Endothelial cell of umbilical vein (primary cell): ENCODE measurements around the gene MYPN. TPM values are rescaled to one million over a fixed set of nuclear protein-coding genes. Genes with fewer than 3 reads are reported as not detected.

Experiments
- BruUV-seq: library from RNA; stranded (reverse); fragments of 400-500 nt; replicated peaks from 2 replicates; lab custom pipeline; 2021; lab: Mats Ljungman, UMichigan
- CTCF ChIA-PET: fragments of 300-600, 350-600 bp; sonication (Branson Sonifier 250); formaldehyde crosslinking; loops from one replicate; lab custom pipeline; 2021; ENCODE audit warnings: antibody characterized with exemption, inconsistent platforms; lab: Charles Lee
- POLR2A ChIA-PET: fragments of 300-600, 350-600 bp; sonication (Branson Sonifier 250); formaldehyde crosslinking; loops from one replicate; lab custom pipeline; 2021; ENCODE audit warnings: antibody characterized with exemption, inconsistent platforms; lab: Charles Lee
- DNase-seq: peaks from one replicate; pipeline ENCODE4 v3.0.0-alpha.2; 2011; ENCODE audit warnings: low read depth, low spot score
- FAIRE-seq: peaks from 2 replicates; lab custom pipeline; 2011; peaks lifted over from hg19 to GRCh38; lab: Jason Lieb, UNC
- H2AFZ ChIP-seq: 2 replicates; pipeline ENCODE4 v1.6.0; 2012; ENCODE audit warnings: low read depth, low read length, control low read depth, inconsistent platforms
- H3K27ac ChIP-seq: 2 replicates; pipeline ENCODE4 v1.5.1; 2011; ENCODE audit warnings: low read depth, mild to moderate bottlenecking, control low read depth, low read length, moderate library complexity; ENCODE audit not compliant: insufficient read depth
- H3K27me3 ChIP-seq, 2 experiments: 2 replicates each; pipeline versions ENCODE4 v1.6.0 to v1.6.1; 2011; ENCODE audit warnings: low read length in 2 of 2, mixed read lengths in 1 of 2; ENCODE audit not compliant: control insufficient read depth in 2 of 2, insufficient read depth in 2 of 2
- H3K36me3 ChIP-seq, 2 experiments: 2 replicates in 1 of 2; 3 replicates in 1 of 2; pipeline ENCODE4 v1.5.1; 2011; ENCODE audit warnings: low read length in 2 of 2, mild to moderate bottlenecking in 1 of 2, moderate library complexity in 1 of 2; ENCODE audit not compliant: control insufficient read depth in 2 of 2, insufficient read depth in 2 of 2; ENCODE audit errors: extremely low read depth in 1 of 2
- H3K4me1 ChIP-seq: 3 replicates; pipeline ENCODE4 v1.5.1; 2011; ENCODE audit warnings: mild to moderate bottlenecking, low read length; ENCODE audit not compliant: control insufficient read depth, insufficient read depth; ENCODE audit errors: extremely low read depth
- H3K4me2 ChIP-seq: 2 replicates; pipeline ENCODE4 v1.6.1; 2011; ENCODE audit warnings: low read length, control low read depth, mixed read lengths; ENCODE audit not compliant: insufficient read depth
- H3K4me3 ChIP-seq, 3 experiments: fragments of 200-600 bp in 1 of 3; sonication (generic), shearing (Covaris generic) in 1 of 3; replicated peaks in 1 of 3; 2 replicates each; pipeline ENCODE4 v1.5.1; 2011 to 2016; ENCODE audit warnings: control low read depth in 3 of 3, low read length in 3 of 3, mild to moderate bottlenecking in 2 of 3, inconsistent platforms in 1 of 3, low read depth in 1 of 3, moderate library complexity in 1 of 3; ENCODE audit not compliant: insufficient read depth in 1 of 3
- H3K79me2 ChIP-seq: 2 replicates; pipeline ENCODE4 v1.6.0; 2012; ENCODE audit warnings: low read length, inconsistent platforms; ENCODE audit not compliant: control insufficient read depth, insufficient read depth
- H3K9ac ChIP-seq: replicated peaks from 2 replicates; pipeline ENCODE3; 2011; ENCODE audit warnings: low read length, control low read depth; ENCODE audit not compliant: insufficient read depth; ENCODE audit errors: extremely low read depth
- H3K9me1 ChIP-seq: replicated peaks from 3 replicates; pipeline ENCODE4 v1.6.0; 2011; ENCODE audit warnings: mild to moderate bottlenecking, low read length; ENCODE audit not compliant: control insufficient read depth, insufficient read depth; ENCODE audit errors: extremely low read depth
- H3K9me3 ChIP-seq: replicated peaks from 2 replicates; pipeline ENCODE4 v1.5.1; 2012; ENCODE audit warnings: low read length, inconsistent platforms; ENCODE audit not compliant: control insufficient read depth, insufficient read depth
- H4K20me1 ChIP-seq: replicated peaks from 2 replicates; pipeline ENCODE3; 2011; ENCODE audit warnings: mild to moderate bottlenecking, low read length; ENCODE audit not compliant: control insufficient read depth, insufficient read depth; ENCODE audit errors: extremely low read depth
- EZH2 ChIP-seq: IDR thresholded peaks from 2 replicates; pipeline ENCODE4 v1.6.1; 2012; ENCODE audit warnings: borderline replicate concordance, low read depth, mild to moderate bottlenecking, moderate library complexity, low read length, inconsistent platforms; ENCODE audit not compliant: severe bottlenecking
- FOS ChIP-seq: IDR thresholded peaks from 2 replicates; pipeline ENCODE4 v1.6.1; 2011; ENCODE audit warnings: mild to moderate bottlenecking, low read length, moderate library complexity, borderline replicate concordance; ENCODE audit not compliant: insufficient read depth
- GATA2 ChIP-seq: IDR thresholded peaks from 2 replicates; pipeline ENCODE4 v1.7.0; 2011; ENCODE audit warnings: low read depth, mild to moderate bottlenecking, moderate library complexity, mixed read lengths, low read length; ENCODE audit not compliant: insufficient read length, insufficient read depth
- JUN ChIP-seq: IDR thresholded peaks from 2 replicates; pipeline ENCODE4 v1.6.1; 2011; ENCODE audit warnings: borderline replicate concordance, low read depth; ENCODE audit not compliant: insufficient read length, insufficient read depth
- MAX ChIP-seq: IDR thresholded peaks from 2 replicates; pipeline ENCODE4 v1.6.1; 2011; ENCODE audit not compliant: insufficient read depth, insufficient read length
- MYC ChIP-seq: IDR thresholded peaks from one replicate; pipeline ENCODE4 v1.6.1; 2011; ENCODE audit warnings: mild to moderate bottlenecking, low read depth, low read length
- POLR2A ChIP-seq: IDR thresholded peaks from 2 replicates; pipeline ENCODE4 v1.6.1; 2012; ENCODE audit warnings: low read depth, mild to moderate bottlenecking, control low read depth, low read length
- POLR2AphosphoS5 ChIP-seq: IDR thresholded peaks from 2 replicates; pipeline ENCODE4 v1.6.1; 2012; ENCODE audit warnings: low read depth, mild to moderate bottlenecking, control low read depth, low read length, moderate library complexity; ENCODE audit not compliant: insufficient read depth
- dilution Hi-C: fragments of 300-500 bp; cut with MboI; formaldehyde crosslinking; loops from one replicate; pipeline ENCODE4 v1.15.0; 2019; ENCODE audit warnings: low sequenced_read_pairs; ENCODE audit not compliant: extremely low pct_ligation_motif_present
- intact Hi-C: fragments of 100-400 bp; cut with micrococcal nuclease; formaldehyde crosslinking; loops from one replicate; pipeline ENCODE4 v1.10.0; 2022
- polyA plus RNA-seq, 4 experiments: library from polyadenylated mRNA; depleted of rRNA in 3 of 4; stranded (reverse) in 3 of 4; unstranded in 1 of 4; fragments of >200 nt; gene quantifications; 2 replicates each; pipeline versions ENCODE4 v1.2.1 to v1.2.3, GENCODE V29; 2011 to 2012; ENCODE audit warnings: missing spikeins in 1 of 4
- total RNA-seq: library from RNA; stranded (reverse); gene quantifications from 2 replicates; pipeline ENCODE4 v1.2.3, GENCODE V29; 2021
- TF ChIP-seq, protein P1 (sequence below), 2 donors: IDR thresholded peaks; 1 replicate in 1 of 2; 2 replicates in 1 of 2; pipeline ENCODE4 v1.5.1; 2011; ENCODE audit warnings: low read length in 2 of 2, mild to moderate bottlenecking in 2 of 2, moderate library complexity in 2 of 2, control low read depth in 1 of 2, inconsistent platforms in 1 of 2, low read depth in 1 of 2; ENCODE audit not compliant: insufficient read depth in 1 of 2; ENCODE audit errors: extremely low read depth in 1 of 2

The MYPN gene
- total and polyA plus RNA-seq, 2 donors (not counting 3 experiments of a cell fraction or from before 2014, with no cell fraction given): 0.01 TPM; not detected in 1

DNA sequence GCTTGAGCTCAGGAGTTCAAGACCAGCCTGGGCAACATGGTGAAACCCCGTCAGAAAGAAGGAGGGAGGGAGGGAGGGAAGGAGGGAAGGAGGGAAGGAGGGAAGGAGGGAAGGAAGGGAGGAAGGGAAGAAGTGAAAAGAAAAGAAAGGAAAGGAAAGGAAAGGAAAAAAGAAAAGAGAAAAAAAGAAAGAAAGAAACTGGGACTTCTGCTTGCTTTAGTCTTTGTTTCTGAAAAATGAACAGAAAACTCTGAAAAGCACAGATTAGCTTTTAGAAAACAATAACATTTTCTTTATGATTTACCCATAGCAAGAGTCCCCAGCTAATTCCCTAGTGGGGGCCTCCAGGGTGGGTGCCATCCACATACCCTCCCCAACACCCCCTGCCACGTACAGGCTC, 75.8 kb downstream of the MYPN start:
- no peak for FAIRE-seq
- H3K4me3 ChIP-seq: no peak overlapping the region
- intact Hi-C loops (no loop called here), dilution Hi-C loops (no loop called here)
- no peaks in the 10 kb centered on the region for H3K79me2 ChIP-seq
- no peaks in the 10 kb centered on the region for H3K36me3 ChIP-seq
- H4K20me1 ChIP-seq: no peaks in the 10 kb centered on the region
- ChIA-PET CTCF (interaction anchor here (0.9 to 1.0 kb wide), 3 partner anchors 28 to 397 kb away, joined by 3 to 7 read pairs (median 3); no protein-coding TSS in a partner anchor), POLR2A (no interaction called here)
- peaks cover 7% of the 10 kb centered on the region in 2 experiments for H3K27me3 ChIP-seq
- BruUV-seq: no TSS peak
- H2AFZ ChIP-seq: peak overlapping the region; percentile 93
- no peak for DNase-seq
- H3K4me2 ChIP-seq: no peak overlapping the region
- no peak overlapping the region for H3K9ac ChIP-seq
- no peaks in the 10 kb centered on the region for H3K9me1 ChIP-seq
- TF ChIP-seq FOS (no peak), EZH2 (no peak), MAX (no peak), JUN (no peak), POLR2AphosphoS5 (no peak), GATA2 (no peak), POLR2A (no peak), MYC (no peak)
- TF ChIP-seq, protein P1, sequence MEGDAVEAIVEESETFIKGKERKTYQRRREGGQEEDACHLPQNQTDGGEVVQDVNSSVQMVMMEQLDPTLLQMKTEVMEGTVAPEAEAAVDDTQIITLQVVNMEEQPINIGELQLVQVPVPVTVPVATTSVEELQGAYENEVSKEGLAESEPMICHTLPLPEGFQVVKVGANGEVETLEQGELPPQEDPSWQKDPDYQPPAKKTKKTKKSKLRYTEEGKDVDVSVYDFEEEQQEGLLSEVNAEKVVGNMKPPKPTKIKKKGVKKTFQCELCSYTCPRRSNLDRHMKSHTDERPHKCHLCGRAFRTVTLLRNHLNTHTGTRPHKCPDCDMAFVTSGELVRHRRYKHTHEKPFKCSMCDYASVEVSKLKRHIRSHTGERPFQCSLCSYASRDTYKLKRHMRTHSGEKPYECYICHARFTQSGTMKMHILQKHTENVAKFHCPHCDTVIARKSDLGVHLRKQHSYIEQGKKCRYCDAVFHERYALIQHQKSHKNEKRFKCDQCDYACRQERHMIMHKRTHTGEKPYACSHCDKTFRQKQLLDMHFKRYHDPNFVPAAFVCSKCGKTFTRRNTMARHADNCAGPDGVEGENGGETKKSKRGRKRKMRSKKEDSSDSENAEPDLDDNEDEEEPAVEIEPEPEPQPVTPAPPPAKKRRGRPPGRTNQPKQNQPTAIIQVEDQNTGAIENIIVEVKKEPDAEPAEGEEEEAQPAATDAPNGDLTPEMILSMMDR (IDR thresholded peaks at IDR 0.05; ENCODE audit: extremely low read depth in 1 of 2, insufficient read depth in 1 of 2, low read depth in 1 of 2, low read length in 2 of 2): no peak
- H3K4me1 ChIP-seq: peaks cover 7% of the 10 kb centered on the region
- no peak overlapping the region for H3K27ac ChIP-seq
- no peaks in the 10 kb centered on the region for H3K9me3 ChIP-seq
